HG03108 (cell line): Measurements from ENCODE around the gene KLK1.

Source experiments
- ATAC-seq: cut with Tn5 transposase; IDR thresholded peaks from one replicate; pipeline ENCODE4 v1.9.1; 2021; ENCODE audit warnings: moderate library complexity; ENCODE audit not compliant: unreplicated experiment

The KLK1 gene

GRCh38 chr19:50823389-50824042, at the start of gene KLK1:
Gene KLK1 (minus strand): TSS chr19:50823787. CDS start chr19:50823748, 39 bp downstream.
- no peak for ATAC-seq

- ATAC-seq = no peak
These were observed 49.5 kb upstream of the KLK1 start, which contains the start of gene KLK2 for GRCh38 chr19:50873056-50873455. Gene KLK2 (plus strand): TSS chr19:50873439. CDS start chr19:50873474, 35 bp downstream.

GRCh38 chr19:50870417-50871089, 47.0 kb upstream of the KLK1 start:
- ATAC-seq = no peak

- no peak for ATAC-seq
These were observed 45.9 kb upstream of the KLK1 start for GRCh38 chr19:50869479-50869878.

DNA sequence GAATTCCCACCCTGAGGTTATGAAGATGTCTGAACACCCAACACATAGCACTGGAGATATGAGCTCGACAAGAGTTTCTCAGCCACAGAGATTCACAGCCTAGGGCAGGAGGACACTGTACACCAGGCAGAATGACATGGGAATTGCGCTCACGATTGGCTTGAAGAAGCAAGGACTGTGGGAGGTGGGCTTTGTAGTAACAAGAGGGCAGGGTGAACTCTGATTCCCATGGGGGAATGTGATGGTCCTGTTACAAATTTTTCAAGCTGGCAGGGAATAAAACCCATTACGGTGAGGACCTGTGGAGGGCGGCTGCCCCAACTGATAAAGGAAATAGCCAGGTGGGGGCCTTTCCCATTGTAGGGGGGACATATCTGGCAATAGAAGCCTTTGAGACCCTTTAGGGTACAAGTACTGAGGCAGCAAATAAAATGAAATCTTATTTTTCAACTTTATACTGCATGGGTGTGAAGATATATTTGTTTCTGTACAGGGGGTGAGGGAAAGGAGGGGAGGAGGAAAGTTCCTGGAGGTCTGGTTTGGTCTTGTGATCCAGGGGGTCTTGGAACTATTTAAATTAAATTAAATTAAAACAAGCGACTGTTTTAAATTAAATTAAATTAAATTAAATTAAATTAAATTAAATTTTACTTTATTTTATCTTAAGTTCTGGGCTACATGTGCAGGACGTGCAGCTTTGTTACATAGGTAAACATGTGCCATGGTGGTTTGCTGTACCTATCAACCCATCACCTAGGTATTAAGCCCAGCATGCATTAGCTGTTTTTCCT, 38.1 kb upstream of the KLK1 start:
- ATAC-seq = no peak

- ATAC-seq = no peak
These were observed 37.4 kb upstream of the KLK1 start for GRCh38 chr19:50861010-50861409.

DNA sequence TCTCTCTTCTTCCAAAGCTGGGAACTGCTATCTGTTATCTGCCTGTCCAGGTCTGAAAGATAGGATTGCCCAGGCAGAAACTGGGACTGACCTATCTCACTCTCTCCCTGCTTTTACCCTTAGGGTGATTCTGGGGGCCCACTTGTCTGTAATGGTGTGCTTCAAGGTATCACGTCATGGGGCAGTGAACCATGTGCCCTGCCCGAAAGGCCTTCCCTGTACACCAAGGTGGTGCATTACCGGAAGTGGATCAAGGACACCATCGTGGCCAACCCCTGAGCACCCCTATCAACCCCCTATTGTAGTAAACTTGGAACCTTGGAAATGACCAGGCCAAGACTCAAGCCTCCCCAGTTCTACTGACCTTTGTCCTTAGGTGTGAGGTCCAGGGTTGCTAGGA, 36.3 kb upstream of the KLK1 start:
- ATAC-seq = no peak

- ATAC-seq = no peak
These were observed 35.3 kb upstream of the KLK1 start for GRCh38 chr19:50858886-50859285.

GRCh38 chr19:50857366-50857765, 33.8 kb upstream of the KLK1 start:
- ATAC-seq = no peak

- no peak for ATAC-seq
These were observed 31.2 kb upstream of the KLK1 start, which contains the start of gene KLK3 for GRCh38 chr19:50854636-50855410. Gene KLK3 (plus strand): TSS chr19:50854915. CDS start chr19:50854956, 41 bp downstream.

DNA sequence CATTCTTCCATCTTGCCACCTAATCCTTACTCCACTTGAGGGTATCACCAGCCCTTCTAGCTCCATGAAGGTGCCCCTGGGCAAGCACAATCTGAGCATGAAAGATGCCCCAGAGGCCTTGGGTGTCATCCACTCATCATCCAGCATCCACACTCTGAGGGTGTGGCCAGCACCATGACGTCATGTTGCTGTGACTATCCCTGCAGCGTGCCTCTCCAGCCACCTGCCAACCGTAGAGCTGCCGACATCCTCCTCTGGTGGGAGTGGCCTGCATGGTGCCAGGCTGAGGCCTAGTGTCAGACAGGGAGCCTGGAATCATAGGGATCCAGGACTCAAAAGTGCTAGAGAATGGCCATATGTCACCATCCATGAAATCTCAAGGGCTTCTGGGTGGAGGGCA, 28.0 kb upstream of the KLK1 start:
- ATAC-seq = no peak

GRCh38 chr19:50850738-50851137, 27.2 kb upstream of the KLK1 start:
- no peak for ATAC-seq

DNA sequence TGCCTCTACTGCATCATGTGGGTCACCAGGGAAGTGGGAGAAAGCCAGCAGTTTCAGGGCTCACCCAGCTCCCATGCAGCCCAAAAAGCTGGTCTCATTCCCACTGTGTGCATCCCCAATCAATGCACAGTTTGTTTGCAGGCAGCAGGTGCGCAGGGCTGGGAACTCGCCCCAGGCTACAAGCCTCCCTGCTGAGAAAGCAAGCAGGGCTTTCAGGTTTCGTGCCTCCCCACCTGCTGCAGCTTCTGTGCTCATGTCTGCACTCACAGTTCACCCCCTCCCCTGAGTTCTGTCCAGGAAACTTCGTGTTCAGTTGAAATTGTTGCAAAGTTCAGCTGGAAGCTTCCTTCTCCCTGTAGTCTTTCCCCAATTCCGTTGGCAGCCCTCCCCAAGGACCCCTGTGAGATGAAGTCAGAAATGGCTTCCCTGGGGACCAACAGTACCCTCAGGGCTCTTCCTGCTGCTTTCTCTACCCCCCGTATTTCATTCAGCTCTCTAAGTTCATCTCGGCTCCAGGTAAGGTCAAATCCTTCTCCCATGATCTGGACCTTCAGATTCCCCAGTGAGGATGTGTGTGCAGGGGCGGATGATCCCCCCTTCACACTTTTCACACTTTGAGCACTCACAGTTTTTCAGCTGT, 20.8 kb upstream of the KLK1 start:
- ATAC-seq = no peak

- ATAC-seq = no peak
These were observed 20.2 kb upstream of the KLK1 start for GRCh38 chr19:50843701-50844221.

GRCh38 chr19:50843205-50843604, 19.6 kb upstream of the KLK1 start:
- ATAC-seq = no peak

GRCh38 chr19:50842130-50842529, 18.5 kb upstream of the KLK1 start:
- no peak for ATAC-seq

- no peak for ATAC-seq
These were observed 16.4 kb upstream of the KLK1 start for GRCh38 chr19:50839712-50840655.

GRCh38 chr19:50838239-50838638, 14.7 kb upstream of the KLK1 start:
- no peak for ATAC-seq

- no peak for ATAC-seq
These were observed 13.7 kb upstream of the KLK1 start for GRCh38 chr19:50837300-50837699.
